ENCODE measurements around the gene MICAL2.

MICAL2 gene

DNA sequence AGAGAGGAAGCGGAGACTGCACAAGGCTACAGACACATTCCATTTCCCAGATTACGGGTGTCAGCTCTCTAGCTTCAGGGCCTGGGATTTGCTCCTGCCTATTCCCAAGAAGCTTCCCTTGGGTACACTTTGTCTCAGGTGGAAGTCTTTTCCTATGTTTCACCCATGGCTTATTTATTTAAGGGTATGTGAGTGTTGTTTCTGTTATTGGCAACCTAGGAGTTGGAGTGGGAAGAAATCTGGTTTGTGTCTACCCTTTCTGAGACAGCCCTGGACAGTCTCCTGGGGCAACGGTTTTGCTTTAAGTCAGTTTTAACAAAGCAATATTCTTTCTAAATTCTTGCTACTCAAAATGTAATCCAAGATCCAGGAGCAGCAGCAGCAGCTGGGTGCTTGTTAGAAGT, 127.0 kb downstream of the MICAL2 start:
- no peaks in the 10 kb centered on the region for H3K27me3 Mint-ChIP-seq (ENCODE audit: low read depth)
- DNase-seq (ENCODE audit: low spot score), result no peak
- H3K9me3 Mint-ChIP-seq, result no peaks in the 10 kb centered on the region
- H3K4me1 Mint-ChIP-seq (ENCODE audit: low read depth), result peaks cover 56% of the 10 kb centered on the region
- H3K27ac Mint-ChIP-seq, result no peak overlapping the region
- no peak overlapping the region for H3K4me3 Mint-ChIP-seq
- peaks cover 42% of the 10 kb centered on the region for H3K36me3 Mint-ChIP-seq (ENCODE audit: low read depth)

GRCh38 chr11:12238420-12238819, 128.0 kb downstream of the MICAL2 start:
- Mint-ChIP-seq H3K27ac (peak overlapping the region; percentile 38), H3K4me3 (no peak overlapping the region), H3K27me3 (ENCODE audit: low read depth) (no peaks in the 10 kb centered on the region), H3K4me1 (ENCODE audit: low read depth) (peaks cover 55% of the 10 kb centered on the region), H3K36me3 (ENCODE audit: low read depth) (peaks cover 38% of the 10 kb centered on the region), H3K9me3 (no peaks in the 10 kb centered on the region)
- DNase-seq (ENCODE audit: low spot score), result no peak

DNA sequence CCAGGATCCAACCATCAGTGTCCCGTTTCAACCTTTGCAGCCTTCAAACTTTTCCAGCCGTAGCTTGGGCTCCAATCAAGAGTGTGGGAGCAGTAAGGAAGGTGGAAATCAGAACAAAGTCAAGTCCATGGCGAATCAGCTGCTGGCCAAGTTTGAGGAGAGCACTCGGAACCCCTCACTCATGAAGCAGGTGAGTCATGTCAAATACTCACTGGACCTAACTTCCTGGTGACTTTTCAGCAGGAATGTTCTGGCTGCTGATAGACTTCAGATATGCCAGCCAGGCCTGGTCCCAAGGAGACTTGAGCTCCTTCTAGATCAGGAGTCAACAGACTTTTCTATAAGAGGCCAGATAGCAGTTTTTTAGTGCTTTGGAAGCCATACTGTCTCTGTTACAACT, 129.0 kb downstream of the MICAL2 start:
- no peaks in the 10 kb centered on the region for H3K9me3 Mint-ChIP-seq
- DNase-seq (ENCODE audit: low spot score), result no peak
- no peak overlapping the region for H3K27ac Mint-ChIP-seq
- H3K27me3 Mint-ChIP-seq (ENCODE audit: low read depth), result no peaks in the 10 kb centered on the region
- H3K4me3 Mint-ChIP-seq, result no peak overlapping the region
- peaks cover 34% of the 10 kb centered on the region for H3K36me3 Mint-ChIP-seq (ENCODE audit: low read depth)
- peaks cover 47% of the 10 kb centered on the region for H3K4me1 Mint-ChIP-seq (ENCODE audit: low read depth)

DNA sequence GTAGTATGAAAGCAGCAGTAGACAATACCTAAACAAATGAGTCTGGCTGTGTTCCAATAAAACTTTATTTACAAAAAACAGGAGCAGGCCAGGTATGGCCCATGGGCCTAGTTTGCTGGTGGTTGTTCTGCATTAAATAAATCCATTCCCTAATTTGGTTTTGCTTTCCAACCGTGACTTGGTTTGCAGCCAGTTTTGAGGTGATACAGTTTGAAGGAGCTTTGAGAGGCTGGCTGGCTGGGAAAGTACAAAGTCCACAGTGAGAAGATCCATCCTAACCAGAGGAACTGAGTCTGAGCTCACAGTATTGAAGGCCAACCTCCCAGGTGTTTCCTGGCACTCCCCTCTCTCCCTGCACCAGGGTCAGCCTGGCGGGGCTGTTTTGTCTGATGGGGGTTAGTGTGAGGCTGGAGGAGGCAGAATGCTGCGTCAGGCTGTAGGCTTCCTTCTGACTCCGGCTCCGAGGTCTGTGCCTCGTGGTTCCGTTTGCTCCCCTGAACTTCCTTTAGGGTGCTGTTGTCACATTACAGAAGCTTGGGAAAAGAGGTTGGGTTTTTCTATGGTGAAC, 129.5 kb downstream of the MICAL2 start:
- Mint-ChIP-seq H3K4me3 (no peak overlapping the region), H3K9me3 (no peaks in the 10 kb centered on the region), H3K27me3 (ENCODE audit: low read depth) (no peaks in the 10 kb centered on the region), H3K4me1 (ENCODE audit: low read depth) (peaks cover 43% of the 10 kb centered on the region), H3K36me3 (ENCODE audit: low read depth) (peaks cover 29% of the 10 kb centered on the region), H3K27ac (no peak overlapping the region)
- no peak for DNase-seq (ENCODE audit: low spot score)

- Mint-ChIP-seq H3K4me1 (ENCODE audit: low read depth) (peaks cover 36% of the 10 kb centered on the region), H3K9me3 (no peaks in the 10 kb centered on the region), H3K36me3 (ENCODE audit: low read depth) (peaks cover 29% of the 10 kb centered on the region), H3K27me3 (ENCODE audit: low read depth) (no peaks in the 10 kb centered on the region), H3K27ac (peak overlapping the region; percentile 17), H3K4me3 (no peak overlapping the region)
- DNase-seq (ENCODE audit: low spot score), result no peak
Measured at GRCh38 chr11:12240677-12241076, 130.3 kb downstream of the MICAL2 start.

DNA sequence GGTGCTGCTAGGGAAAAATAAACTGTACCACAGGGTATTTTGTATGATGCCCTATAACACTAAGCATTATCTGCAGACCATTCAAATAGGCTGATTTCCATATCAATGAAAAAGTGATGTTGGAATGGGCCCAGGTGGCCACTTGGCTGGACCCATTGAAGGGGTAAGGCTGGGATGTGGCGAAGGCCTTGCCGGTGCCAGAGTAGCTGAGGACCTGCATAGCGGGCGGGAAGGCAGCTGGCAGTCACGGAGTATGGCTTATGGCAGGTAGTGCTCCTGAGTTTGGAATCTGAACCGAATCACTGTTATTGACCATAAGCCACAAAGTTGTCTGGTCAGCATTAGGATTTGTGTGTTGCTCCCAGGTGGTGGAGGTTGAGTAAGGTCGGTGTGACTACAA, 131.0 kb downstream of the MICAL2 start:
- H3K27ac Mint-ChIP-seq, result peak overlapping the region; percentile 47
- peaks cover 29% of the 10 kb centered on the region for H3K36me3 Mint-ChIP-seq (ENCODE audit: low read depth)

DNA sequence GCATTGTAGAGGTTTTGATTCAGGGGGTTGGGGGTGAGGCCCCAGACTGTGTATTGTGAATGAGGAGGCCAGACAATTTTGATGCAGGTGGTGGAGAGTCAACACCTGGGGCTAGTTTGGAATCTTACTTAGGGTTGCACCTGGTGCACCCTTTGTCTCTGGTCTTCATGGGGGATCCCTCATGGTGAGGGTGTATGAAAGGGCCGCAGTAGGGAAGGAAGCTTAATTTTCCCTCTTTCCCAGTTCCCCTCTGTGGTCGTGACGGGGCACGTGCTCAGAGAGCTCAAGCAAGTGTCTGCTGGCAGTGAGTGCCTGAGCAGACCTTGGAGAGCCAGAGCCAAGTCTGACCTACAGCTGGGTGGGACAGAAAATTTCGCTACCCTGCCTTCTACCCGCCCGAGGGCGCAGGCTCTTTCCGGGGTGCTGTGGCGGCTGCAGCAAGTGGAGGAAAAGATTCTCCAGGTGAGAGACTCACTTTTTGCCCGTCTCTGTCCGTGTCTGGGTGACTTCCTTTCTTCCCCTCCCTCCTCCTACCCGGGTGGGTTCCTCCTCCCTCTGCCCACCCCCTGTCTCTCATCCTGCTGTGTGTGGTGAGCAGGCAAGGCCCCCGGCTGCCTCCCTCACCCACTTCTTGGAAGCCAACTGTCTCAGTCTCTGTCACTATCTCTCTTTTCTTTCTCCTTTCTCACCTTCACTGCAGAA, 131.7 kb downstream of the MICAL2 start:
- H3K4me3 Mint-ChIP-seq, result peak overlapping the region; percentile 22
- no peak for DNase-seq (ENCODE audit: low spot score)
- peaks cover 23% of the 10 kb centered on the region for H3K4me1 Mint-ChIP-seq (ENCODE audit: low read depth)
- H3K27ac Mint-ChIP-seq, result peak overlapping the region; percentile 62
- peaks cover 22% of the 10 kb centered on the region for H3K36me3 Mint-ChIP-seq (ENCODE audit: low read depth)
- H3K27me3 Mint-ChIP-seq (ENCODE audit: low read depth), result no peaks in the 10 kb centered on the region
- no peaks in the 10 kb centered on the region for H3K9me3 Mint-ChIP-seq

More for the DNA sequence above, 131.0 kb downstream of the MICAL2 start:
- H3K9me3 Mint-ChIP-seq, result no peaks in the 10 kb centered on the region
- H3K4me3 Mint-ChIP-seq, result no peak overlapping the region
- H3K4me1 Mint-ChIP-seq (ENCODE audit: low read depth), result peaks cover 29% of the 10 kb centered on the region
- no peak for DNase-seq (ENCODE audit: low spot score)
- H3K27me3 Mint-ChIP-seq (ENCODE audit: low read depth), result no peaks in the 10 kb centered on the region

GRCh38 chr11:12242966-12243365, 132.6 kb downstream of the MICAL2 start:
- Mint-ChIP-seq H3K36me3 (ENCODE audit: low read depth) (peaks cover 25% of the 10 kb centered on the region), H3K27me3 (ENCODE audit: low read depth) (no peaks in the 10 kb centered on the region), H3K4me1 (ENCODE audit: low read depth) (peaks cover 23% of the 10 kb centered on the region), H3K4me3 (no peak overlapping the region), H3K9me3 (no peaks in the 10 kb centered on the region), H3K27ac (peak overlapping the region; percentile 62)
- DNase-seq (ENCODE audit: low spot score), result no peak

GRCh38 chr11:12243486-12243885, 133.1 kb downstream of the MICAL2 start:
- Mint-ChIP-seq H3K27ac (no peak overlapping the region), H3K27me3 (ENCODE audit: low read depth) (no peaks in the 10 kb centered on the region), H3K4me3 (no peak overlapping the region), H3K9me3 (no peaks in the 10 kb centered on the region), H3K36me3 (ENCODE audit: low read depth) (peaks cover 25% of the 10 kb centered on the region), H3K4me1 (ENCODE audit: low read depth) (peaks cover 23% of the 10 kb centered on the region)
- DNase-seq (ENCODE audit: low spot score), result no peak

GRCh38 chr11:12243911-12244550, 133.6 kb downstream of the MICAL2 start:
- DNase-seq (ENCODE audit: low spot score), result no peak
- H3K4me1 Mint-ChIP-seq (ENCODE audit: low read depth), result peaks cover 23% of the 10 kb centered on the region
- H3K4me3 Mint-ChIP-seq, result no peak overlapping the region
- no peaks in the 10 kb centered on the region for H3K27me3 Mint-ChIP-seq (ENCODE audit: low read depth)
- H3K36me3 Mint-ChIP-seq (ENCODE audit: low read depth), result peaks cover 25% of the 10 kb centered on the region
- no peaks in the 10 kb centered on the region for H3K9me3 Mint-ChIP-seq
- H3K27ac Mint-ChIP-seq, result peak overlapping the region; percentile 6

- no peak overlapping the region for H3K27ac Mint-ChIP-seq
- peaks cover 33% of the 10 kb centered on the region for H3K36me3 Mint-ChIP-seq (ENCODE audit: low read depth)
- no peak for DNase-seq (ENCODE audit: low spot score)
- no peak overlapping the region for H3K4me3 Mint-ChIP-seq
- H3K4me1 Mint-ChIP-seq (ENCODE audit: low read depth), result peaks cover 23% of the 10 kb centered on the region
- no peaks in the 10 kb centered on the region for H3K27me3 Mint-ChIP-seq (ENCODE audit: low read depth)
- no peaks in the 10 kb centered on the region for H3K9me3 Mint-ChIP-seq
Measured at GRCh38 chr11:12245091-12245490, 134.7 kb downstream of the MICAL2 start.

DNA sequence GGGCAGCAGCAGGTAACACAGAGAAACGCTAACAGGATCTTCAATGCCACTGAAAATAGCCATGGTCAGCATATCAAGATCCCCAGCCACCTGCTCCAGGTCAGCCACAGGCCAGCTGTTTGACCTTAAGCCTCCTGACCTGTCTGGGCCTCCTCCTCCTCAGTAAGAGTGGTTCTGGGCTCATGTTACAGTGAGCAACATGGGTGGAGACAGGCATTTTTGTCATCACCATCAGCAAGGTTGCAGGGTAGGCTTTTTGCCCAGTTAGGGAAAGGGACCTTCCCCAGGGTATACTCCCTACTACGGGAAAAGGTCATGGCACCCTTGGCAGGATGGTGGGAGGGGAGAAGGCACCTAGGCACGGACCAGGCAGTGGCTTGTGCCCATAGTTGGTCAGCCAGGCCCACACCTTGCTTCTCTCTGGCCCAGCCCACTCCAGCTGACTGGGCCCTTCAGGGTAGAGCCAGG, 135.2 kb downstream of the MICAL2 start:
- no peaks in the 10 kb centered on the region for H3K9me3 Mint-ChIP-seq
- H3K27ac Mint-ChIP-seq, result no peak overlapping the region
- H3K27me3 Mint-ChIP-seq (ENCODE audit: low read depth), result no peaks in the 10 kb centered on the region
- no peak for DNase-seq (ENCODE audit: low spot score)
- H3K36me3 Mint-ChIP-seq (ENCODE audit: low read depth), result peaks cover 32% of the 10 kb centered on the region
- H3K4me1 Mint-ChIP-seq (ENCODE audit: low read depth), result peaks cover 23% of the 10 kb centered on the region
- H3K4me3 Mint-ChIP-seq, result no peak overlapping the region

- no peak overlapping the region for H3K4me3 Mint-ChIP-seq
Measured at GRCh38 chr11:12246147-12246546, 135.8 kb downstream of the MICAL2 start.

DNA sequence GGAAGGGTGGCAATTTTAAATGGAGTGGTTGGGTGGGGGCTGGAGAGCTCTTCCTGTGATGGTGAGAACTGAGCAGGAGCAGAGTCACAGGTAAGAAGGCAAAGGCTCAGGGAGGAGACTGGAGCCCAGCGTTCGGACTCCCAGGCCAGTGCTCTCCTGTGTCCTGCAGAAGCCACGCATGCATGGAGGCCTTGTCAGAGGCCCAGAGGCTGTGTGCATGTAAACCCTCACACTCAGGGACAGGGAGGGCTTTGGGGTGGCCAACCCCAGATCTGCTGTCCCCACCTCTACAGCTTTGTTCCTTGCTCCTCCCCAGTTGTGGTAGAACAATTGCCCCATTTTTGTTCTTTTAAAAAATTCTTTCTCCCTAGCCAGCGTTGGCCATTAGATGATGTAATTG, 136.6 kb downstream of the MICAL2 start:
- no peak overlapping the region for H3K27ac Mint-ChIP-seq
- no peaks in the 10 kb centered on the region for H3K9me3 Mint-ChIP-seq
- H3K4me1 Mint-ChIP-seq (ENCODE audit: low read depth), result peaks cover 11% of the 10 kb centered on the region
- H3K36me3 Mint-ChIP-seq (ENCODE audit: low read depth), result peaks cover 27% of the 10 kb centered on the region
- no peaks in the 10 kb centered on the region for H3K27me3 Mint-ChIP-seq (ENCODE audit: low read depth)
- DNase-seq (ENCODE audit: low spot score), result no peak
- no peak overlapping the region for H3K4me3 Mint-ChIP-seq

More at GRCh38 chr11:12246147-12246546, 135.8 kb downstream of the MICAL2 start:
- Mint-ChIP-seq H3K9me3 (no peaks in the 10 kb centered on the region), H3K27me3 (ENCODE audit: low read depth) (no peaks in the 10 kb centered on the region), H3K27ac (no peak overlapping the region), H3K36me3 (ENCODE audit: low read depth) (peaks cover 32% of the 10 kb centered on the region), H3K4me1 (ENCODE audit: low read depth) (peaks cover 20% of the 10 kb centered on the region)
- DNase-seq (ENCODE audit: low spot score), result no peak
